Measurements from ENCODE around the gene LRAT. TPM values are rescaled to one million over a fixed set of nuclear protein-coding genes. Genes with fewer than 3 reads are reported as not detected.

LRAT gene
- total and polyA plus RNA-seq, 10 of the 15 experiments (the other 5 are each of a cell fraction or from before 2014, with no cell fraction given), result 0.07 to 0.08 TPM; not detected in 8

- TF ChIP-seq FOXK2 (IDR thresholded peaks at IDR 0.05) (no peak), WRNIP1 (IDR thresholded peaks at IDR 0.05; ENCODE audit: borderline replicate concordance, low read depth, low read length) (no peak), SIN3A (IDR thresholded peaks at IDR 0.05; ENCODE audit: low read depth, low read length) (no peak), SP1 (IDR thresholded peaks at IDR 0.05; ENCODE audit: low read depth, low read length) (no peak)
These were observed 5.4 kb upstream of the LRAT start (continued) for GRCh38 chr4:154738426-154738825.

DNA sequence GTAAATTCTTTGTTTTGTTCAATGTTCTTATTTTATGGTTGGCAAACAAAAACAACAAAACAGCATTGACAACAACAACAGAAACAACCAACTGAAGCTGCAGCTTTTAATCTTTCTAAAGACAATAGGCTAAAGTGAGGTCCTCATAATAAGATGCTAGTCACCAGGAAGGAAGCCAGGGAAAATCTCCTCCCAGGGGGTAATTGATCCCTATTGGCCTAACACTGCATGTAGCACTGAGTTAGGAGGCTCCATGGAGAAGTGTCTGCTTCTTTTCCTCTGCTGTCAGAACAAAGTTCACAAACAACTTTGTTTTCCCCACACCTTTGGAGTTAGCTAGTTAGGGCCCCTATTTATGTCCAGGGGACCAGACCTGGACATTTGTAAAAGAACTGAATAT lies 4.7 kb upstream of the LRAT start:
- CTCF ChIA-PET, result no interaction called here
- Histone ChIP-seq H3K9ac (ENCODE audit: control insufficient read depth, insufficient read depth, low read length) (no peak overlapping the region), H4K20me1 (ENCODE audit: control insufficient read depth, insufficient read depth) (no peaks in the 10 kb centered on the region), H3K4me1 (ENCODE audit: control insufficient read depth, insufficient read depth, low read length) (no peaks in the 10 kb centered on the region), H2AFZ (ENCODE audit: control insufficient read depth, low read depth, low read length) (no peak overlapping the region), H3K4me3 (no peak overlapping the region), H3K36me3 (ENCODE audit: control insufficient read depth in 2 of 2, insufficient read depth in 2 of 2, low read length in 1 of 2) (no peaks in the 10 kb centered on the region), H3K27me3 (replicated peaks in 1 of 2; ENCODE audit: control insufficient read depth in 2 of 2, insufficient read depth in 2 of 2, low read length in 1 of 2) (peaks cover 2 to 9% of the 10 kb centered on the region in 2 experiments; a peak in 3 of 4 replicates), H3K27ac (ENCODE audit: control insufficient read depth, insufficient read depth) (no peak overlapping the region), H3K9me3 (replicated peaks; ENCODE audit: control insufficient read depth, insufficient read depth, low read length) (no peaks in the 10 kb centered on the region), H3K79me2 (ENCODE audit: control insufficient read depth, insufficient read depth, low read length) (no peaks in the 10 kb centered on the region), H3K4me2 (ENCODE audit: control insufficient read depth, insufficient read depth) (no peak overlapping the region)
- BruUV-seq (replicated peaks), result no TSS peak
- RAD21 ChIA-PET (ENCODE audit: unreplicated experiment), result no interaction called here
- ATAC-seq (no peak), DNase-seq (ENCODE audit: low read depth, low spot score) (no peak), FAIRE-seq (no peak)
- in situ Hi-C loops (cut with MboI) (no loop called here), intact Hi-C loops (cut with micrococcal nuclease; ENCODE audit: unreplicated experiment) (no loop called here)
- TF ChIP-seq CBX5 (IDR thresholded peaks at IDR 0.05; ENCODE audit: low read depth) (no peak), MTA2 (IDR thresholded peaks at IDR 0.05; ENCODE audit: low read depth) (no peak), IKZF2 (IDR thresholded peaks at IDR 0.05) (no peak)
- POLR2A ChIA-PET, result no interaction called here
- SMC1A ChIA-PET (ENCODE audit: uncharacterized antibody, unreplicated experiment), result interaction anchor here (0.7 kb wide), 1 partner anchor 25 kb away, joined by 3 read pairs; no protein-coding TSS in a partner anchor

- no peaks in the 10 kb centered on the region for H4K20me1 ChIP-seq (ENCODE audit: control insufficient read depth, insufficient read depth)
- intact Hi-C loops (cut with micrococcal nuclease; ENCODE audit: unreplicated experiment), result no loop called here
- H3K36me3 ChIP-seq (ENCODE audit: control insufficient read depth in 2 of 2, insufficient read depth in 2 of 2, low read length in 1 of 2), result no peaks in the 10 kb centered on the region
- no peak overlapping the region for H3K4me3 ChIP-seq
- H3K4me1 ChIP-seq (ENCODE audit: control insufficient read depth, insufficient read depth, low read length), result no peaks in the 10 kb centered on the region
- peaks cover 7 to 12% of the 10 kb centered on the region in 2 experiments for H3K27me3 ChIP-seq (replicated peaks in 1 of 2; ENCODE audit: control insufficient read depth in 2 of 2, insufficient read depth in 2 of 2, low read length in 1 of 2)
- CTCF ChIA-PET, result interaction anchor here (0.5 to 0.6 kb wide), 2 partner anchors 38 to 237 kb away, joined by 3 read pairs; no protein-coding TSS in a partner anchor
- H3K79me2 ChIP-seq (ENCODE audit: control insufficient read depth, insufficient read depth, low read length), result no peaks in the 10 kb centered on the region
- DNase-seq (ENCODE audit: low read depth, low spot score), result no peak
- in situ Hi-C loops (cut with MboI), result no loop called here
- SMC1A ChIA-PET (ENCODE audit: uncharacterized antibody, unreplicated experiment), result no interaction called here
- no peak overlapping the region for H3K27ac ChIP-seq (ENCODE audit: control insufficient read depth, insufficient read depth)
- H3K9me3 ChIP-seq (replicated peaks; ENCODE audit: control insufficient read depth, insufficient read depth, low read length), result no peaks in the 10 kb centered on the region
- ATAC-seq, result no peak
- RAD21 ChIA-PET (ENCODE audit: unreplicated experiment), result no interaction called here
- 76% methylated on average over 21 of the region's 24 CpGs for WGBS (ENCODE audit: insufficient coverage, insufficient replicate concordance, low lambda C conversion rate, missing lambda C conversion rate)
- no TSS peak for BruUV-seq (replicated peaks)
- no peak for FAIRE-seq
- POLR2A ChIA-PET, result no interaction called here
- no peak overlapping the region for H3K4me2 ChIP-seq (ENCODE audit: control insufficient read depth, insufficient read depth)
- no peak overlapping the region for H3K9ac ChIP-seq (ENCODE audit: control insufficient read depth, insufficient read depth, low read length)
- no peak overlapping the region for H2AFZ ChIP-seq (ENCODE audit: control insufficient read depth, low read depth, low read length)
- TF ChIP-seq FOXM1 (IDR thresholded peaks at IDR 0.05; ENCODE audit: low read depth, low read length), result no peak
- TF ChIP-seq NFYA (IDR thresholded peaks at IDR 0.05; ENCODE audit: borderline replicate concordance, low read depth, low read length), result no peak
- TF ChIP-seq MXI1 (IDR thresholded peaks at IDR 0.05; ENCODE audit: low read depth, low read length), result no peak
- TF ChIP-seq FOS (IDR thresholded peaks at IDR 0.05; ENCODE audit: borderline replicate concordance, extremely low read depth, insufficient read length), result no peak
- TF ChIP-seq, protein P1, sequence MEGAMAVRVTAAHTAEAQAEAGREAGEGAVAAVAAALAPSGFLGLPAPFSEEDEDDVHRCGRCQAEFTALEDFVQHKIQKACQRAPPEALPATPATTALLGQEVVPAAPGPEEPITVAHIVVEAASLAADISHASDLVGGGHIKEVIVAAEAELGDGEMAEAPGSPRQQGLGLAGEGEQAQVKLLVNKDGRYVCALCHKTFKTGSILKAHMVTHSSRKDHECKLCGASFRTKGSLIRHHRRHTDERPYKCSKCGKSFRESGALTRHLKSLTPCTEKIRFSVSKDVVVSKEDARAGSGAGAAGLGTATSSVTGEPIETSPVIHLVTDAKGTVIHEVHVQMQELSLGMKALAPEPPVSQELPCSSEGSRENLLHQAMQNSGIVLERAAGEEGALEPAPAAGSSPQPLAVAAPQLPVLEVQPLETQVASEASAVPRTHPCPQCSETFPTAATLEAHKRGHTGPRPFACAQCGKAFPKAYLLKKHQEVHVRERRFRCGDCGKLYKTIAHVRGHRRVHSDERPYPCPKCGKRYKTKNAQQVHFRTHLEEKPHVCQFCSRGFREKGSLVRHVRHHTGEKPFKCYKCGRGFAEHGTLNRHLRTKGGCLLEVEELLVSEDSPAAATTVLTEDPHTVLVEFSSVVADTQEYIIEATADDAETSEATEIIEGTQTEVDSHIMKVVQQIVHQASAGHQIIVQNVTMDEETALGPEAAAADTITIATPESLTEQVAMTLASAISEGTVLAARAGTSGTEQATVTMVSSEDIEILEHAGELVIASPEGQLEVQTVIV (IDR thresholded peaks at IDR 0.05; ENCODE audit: borderline replicate concordance, partially characterized antibody), result no peak
- TF ChIP-seq WRNIP1 (IDR thresholded peaks at IDR 0.05; ENCODE audit: borderline replicate concordance, low read depth, low read length), result no peak
- TF ChIP-seq STAT3 (IDR thresholded peaks at IDR 0.05; ENCODE audit: low read depth, low read length), result no peak
- no peak for TF ChIP-seq CREB1 (IDR thresholded peaks at IDR 0.05; ENCODE audit: low read depth)
- TF ChIP-seq SP1 (IDR thresholded peaks at IDR 0.05; ENCODE audit: low read depth, low read length), result no peak
- no peak for TF ChIP-seq MYB (IDR thresholded peaks at IDR 0.05; ENCODE audit: borderline replicate concordance, low read depth, low read length)
- no peak for TF ChIP-seq KDM1A (IDR thresholded peaks at IDR 0.05; ENCODE audit: borderline replicate concordance)
- TF ChIP-seq HCFC1 (IDR thresholded peaks at IDR 0.05; ENCODE audit: low read length), result no peak
These were observed 3.3 kb upstream of the LRAT start for GRCh38 chr4:154740462-154740861.

Measured in GM12878 (cell line).